GM19467 (cell line): ENCODE results near the gene CLSTN2.

Experiments used
- ATAC-seq: cut with Tn5 transposase; IDR thresholded peaks from one replicate; pipeline ENCODE4 v1.9.1; 2021; ENCODE audit warnings: mild to moderate bottlenecking, moderate library complexity; ENCODE audit not compliant: unreplicated experiment

The CLSTN2 gene

DNA sequence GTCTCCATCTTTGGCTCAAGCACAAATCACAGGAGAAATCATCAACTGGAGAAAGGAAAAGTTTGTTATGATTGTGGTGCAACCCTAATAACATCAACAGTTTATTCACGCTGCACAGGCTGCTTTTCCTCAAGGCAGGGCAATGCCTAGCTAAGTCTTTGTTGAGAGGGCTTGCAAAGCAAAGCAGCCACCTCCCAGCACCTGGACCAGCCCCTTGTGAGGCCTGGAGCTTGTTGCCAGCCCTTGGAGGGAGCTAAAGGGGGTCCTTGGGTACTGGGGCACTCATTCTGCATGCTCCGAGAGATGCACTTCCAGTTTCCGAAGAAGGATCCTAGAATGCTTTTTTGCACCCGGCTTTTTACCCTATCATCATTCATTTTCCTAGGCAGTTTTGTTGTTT lies 288.2 kb downstream of the CLSTN2 start:
- ATAC-seq: no peak

DNA sequence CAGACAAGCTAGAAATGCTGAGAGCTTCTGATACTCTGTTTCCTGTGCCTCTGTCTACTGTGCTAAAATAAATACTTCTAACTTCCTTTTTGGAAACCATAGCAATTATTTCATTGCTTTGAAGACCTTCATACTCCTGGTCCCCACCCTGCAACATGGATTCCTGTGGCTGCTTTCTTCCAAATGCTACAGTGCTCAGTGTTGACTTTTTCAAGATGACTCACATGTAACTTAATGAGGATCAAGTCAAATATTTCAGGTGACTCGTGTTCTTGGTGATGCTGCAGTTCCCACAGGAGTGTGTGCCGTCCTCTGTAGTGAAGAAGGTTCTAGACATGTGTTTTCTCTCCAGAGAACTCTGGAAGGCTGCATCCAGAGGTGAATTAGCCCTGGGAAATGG lies 288.6 kb downstream of the CLSTN2 start:
- no peak for ATAC-seq

DNA sequence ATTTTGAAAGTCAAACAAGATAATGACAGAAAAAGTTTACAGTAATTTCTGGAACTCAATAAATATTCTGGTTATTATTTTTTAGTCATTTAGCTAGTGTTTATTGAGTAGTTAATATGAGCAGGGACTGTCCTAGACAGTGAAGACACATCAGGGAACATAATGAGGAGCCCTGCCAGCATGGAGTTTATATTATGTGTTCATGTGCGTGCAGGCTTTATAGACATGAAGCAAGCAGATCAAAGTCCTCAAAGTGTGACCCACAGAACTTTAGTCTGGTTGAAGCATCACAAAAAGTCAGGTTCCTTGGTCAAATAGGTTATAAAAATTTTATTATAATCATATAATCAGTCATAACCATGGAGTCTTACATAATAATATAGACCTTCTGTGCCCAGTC lies 289.3 kb downstream of the CLSTN2 start:
- no peak for ATAC-seq

DNA sequence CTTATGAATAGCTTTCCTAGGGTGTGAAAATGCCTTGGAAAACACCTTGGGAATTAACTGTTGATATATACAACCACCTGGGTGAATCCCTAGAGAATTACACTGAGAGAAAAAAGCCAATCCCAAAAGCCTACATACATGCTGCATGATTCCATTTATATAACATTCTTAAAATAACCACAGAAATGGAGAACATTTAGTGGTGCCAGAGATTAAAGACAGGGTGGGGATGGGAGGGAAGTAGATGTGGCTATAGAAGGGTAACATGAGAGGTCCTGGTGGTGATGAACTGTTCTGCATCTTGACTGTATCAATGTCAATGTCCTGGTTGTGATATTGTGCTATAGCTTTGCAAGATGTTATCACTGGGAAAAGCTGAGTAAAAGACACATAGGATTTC lies 291.0 kb downstream of the CLSTN2 start:
- ATAC-seq: no peak

DNA sequence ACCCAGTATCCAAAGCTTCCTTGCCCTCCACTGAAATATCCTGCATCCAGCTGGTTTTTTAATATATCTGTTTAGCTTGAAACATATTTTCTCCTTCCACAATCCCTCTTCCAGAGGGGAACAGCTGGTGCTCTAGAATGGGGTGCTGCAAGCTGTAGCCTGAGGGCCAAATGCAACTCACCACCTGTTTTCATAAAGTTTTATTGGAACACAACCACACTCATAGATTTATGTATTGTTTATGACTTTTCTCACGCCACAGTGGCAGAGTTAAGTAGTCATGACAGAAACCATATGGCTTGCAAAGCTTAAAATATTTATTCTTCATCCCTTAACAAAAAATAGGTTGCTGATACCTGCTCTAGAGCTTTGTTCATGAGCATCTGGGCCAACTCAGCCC lies 298.7 kb downstream of the CLSTN2 start:
- no peak for ATAC-seq

DNA sequence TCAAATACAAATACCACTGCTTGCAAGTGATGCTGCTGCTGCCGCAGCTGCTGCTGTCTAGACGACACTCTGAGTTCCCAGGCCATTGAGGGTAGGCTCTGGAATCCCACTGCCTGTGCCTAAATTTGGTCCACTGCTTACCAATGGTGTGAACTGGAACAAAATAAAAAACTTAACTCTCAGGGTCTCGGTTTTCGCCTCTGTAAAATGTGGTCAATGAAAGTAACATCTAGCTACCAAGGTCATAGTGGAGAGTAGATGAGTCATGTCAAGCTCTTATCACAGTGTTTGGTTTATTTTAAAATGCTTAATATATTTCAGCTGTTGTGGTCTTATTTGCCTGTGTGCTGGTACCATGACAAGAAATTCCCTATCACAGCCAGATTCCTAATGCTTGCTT lies 299.3 kb downstream of the CLSTN2 start:
- no peak for ATAC-seq

DNA sequence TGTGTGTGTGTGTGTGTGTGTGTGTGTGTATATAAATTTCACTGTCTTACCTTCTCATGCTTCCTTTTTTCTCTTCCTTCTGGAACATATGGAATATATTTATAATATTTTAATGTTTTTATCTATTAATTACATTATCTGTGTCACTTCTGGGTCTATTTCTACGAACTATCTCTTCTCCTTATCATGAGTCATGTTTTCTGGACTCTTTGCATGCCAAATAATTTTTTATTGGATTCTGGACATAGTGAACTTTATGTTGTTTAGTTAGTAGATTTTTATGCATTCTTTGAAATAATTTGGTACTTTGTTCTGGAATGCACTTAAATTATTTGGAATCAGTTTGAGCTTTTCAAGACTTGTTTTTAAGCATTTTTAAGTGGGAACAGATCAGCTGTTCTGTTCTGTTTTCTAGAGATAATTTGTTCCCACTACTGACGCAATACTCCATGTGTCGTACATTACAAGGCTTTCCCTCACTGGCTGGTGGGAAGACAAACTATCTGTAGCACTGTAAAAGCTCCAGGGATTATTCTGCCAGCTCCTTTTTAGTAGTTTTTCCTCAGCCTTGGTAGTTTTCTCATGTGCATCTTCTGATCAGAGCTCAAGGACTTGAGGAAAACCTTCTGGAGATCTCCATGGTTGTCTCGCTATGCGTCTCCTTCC lies 302.0 kb downstream of the CLSTN2 start:
- no peak for ATAC-seq

DNA sequence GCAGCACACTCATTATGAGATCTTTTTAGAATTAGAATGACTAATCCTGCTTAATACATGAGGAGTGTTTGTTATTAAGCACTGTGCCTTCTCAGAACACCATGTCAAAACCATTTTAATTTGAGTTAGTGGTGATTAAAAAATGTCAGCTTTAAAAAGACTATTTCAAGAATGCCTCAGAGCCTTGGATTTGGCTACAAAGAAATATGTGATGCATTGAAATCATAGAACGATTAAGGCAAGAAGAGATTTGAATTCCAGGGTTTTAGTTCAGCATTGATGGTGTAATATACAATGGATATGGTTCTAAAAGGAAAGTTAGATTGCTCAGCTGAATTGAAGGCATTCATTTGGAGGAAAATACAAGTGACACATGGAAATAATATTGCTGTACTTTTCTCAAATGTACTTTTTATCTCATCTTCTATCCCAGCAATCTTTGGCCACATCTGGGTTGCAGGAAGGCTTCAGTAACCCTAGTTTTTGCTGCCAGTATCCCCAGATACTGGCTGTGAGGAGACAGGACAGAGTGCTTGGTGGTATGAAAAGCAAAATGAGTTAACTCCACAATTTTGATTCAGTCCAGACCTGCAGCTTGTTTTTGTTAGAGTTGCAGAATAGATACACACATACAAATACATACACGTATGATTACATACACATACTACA lies 303.8 kb downstream of the CLSTN2 start:
- no peak for ATAC-seq

DNA sequence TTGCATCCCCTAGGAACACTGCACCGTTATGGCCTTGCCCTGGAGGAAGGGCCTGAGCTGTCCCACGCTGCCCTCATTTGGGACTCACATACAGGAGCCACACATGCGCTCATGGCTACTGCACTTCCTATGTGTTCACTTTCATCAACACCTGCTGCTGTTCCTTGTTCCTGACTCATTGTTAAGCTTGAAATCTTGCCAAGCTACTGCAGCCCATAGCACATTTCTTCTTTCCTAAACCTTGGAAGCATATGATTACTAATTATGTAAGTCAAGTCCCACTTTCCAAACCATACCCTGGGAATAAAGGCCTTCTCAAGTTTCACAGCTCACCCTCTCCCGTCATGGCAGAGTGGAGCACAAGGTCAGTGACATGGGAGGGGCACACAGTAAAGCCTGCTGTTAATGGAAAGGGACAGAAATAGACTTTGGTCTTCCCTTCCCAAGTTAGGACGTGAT lies 307.9 kb downstream of the CLSTN2 start:
- ATAC-seq: no peak

DNA sequence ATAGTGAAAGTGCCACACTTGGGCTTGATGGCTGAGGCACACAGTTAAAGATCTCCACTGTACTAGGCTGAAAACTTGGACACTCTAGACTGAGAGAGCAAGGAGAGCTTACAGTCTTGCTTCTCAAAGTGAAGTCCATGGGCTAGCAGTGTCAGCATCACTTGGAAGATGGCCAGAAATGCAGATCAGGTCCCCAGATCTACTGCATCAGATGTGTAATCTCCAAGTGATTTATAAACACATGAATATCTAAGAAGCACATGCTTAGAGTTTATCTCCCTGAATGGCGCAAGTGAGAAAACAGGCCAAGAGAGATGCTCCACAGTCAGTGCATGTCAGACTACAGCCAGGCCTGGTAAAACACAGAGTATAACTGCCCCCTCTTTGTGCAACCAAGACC lies 308.6 kb downstream of the CLSTN2 start:
- no peak for ATAC-seq

DNA sequence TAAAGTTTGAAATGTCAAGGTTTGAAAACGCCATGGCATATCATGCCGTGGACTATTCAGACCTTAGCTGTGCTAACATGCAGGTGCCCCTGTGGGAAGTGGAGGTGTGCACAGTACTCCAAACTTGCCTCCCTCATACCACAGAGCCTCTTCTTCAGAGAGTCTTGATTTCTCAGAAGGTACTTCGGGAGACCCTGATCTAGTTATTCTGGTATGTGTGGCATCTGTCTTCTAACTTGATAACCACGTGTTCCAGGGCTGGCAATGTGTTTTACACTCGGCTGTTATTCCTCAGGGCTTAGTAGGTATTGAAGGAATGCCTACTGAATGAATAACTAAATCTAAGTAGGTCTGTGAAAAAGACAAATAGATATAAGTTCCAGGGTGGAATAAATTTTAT lies 309.9 kb downstream of the CLSTN2 start:
- no peak for ATAC-seq

DNA sequence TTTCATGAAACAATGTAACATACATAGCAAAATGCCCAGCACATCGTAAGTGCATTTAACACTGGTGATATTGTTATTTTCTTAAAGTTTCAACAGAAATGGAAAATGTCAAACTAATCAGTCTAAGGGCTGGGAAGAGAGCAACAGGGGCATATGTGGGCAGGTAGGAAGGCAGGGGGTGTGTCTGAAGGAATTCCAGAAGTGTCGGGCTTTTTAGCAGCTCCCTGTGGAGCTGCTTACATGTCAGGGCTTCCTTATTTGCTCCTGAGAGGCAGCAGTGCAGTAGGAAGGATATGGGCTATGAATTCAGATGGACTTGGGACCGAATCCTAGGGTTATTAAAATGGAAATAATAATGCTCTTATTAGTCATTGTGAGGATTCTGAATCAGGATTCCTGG lies 311.6 kb downstream of the CLSTN2 start:
- ATAC-seq: no peak

DNA sequence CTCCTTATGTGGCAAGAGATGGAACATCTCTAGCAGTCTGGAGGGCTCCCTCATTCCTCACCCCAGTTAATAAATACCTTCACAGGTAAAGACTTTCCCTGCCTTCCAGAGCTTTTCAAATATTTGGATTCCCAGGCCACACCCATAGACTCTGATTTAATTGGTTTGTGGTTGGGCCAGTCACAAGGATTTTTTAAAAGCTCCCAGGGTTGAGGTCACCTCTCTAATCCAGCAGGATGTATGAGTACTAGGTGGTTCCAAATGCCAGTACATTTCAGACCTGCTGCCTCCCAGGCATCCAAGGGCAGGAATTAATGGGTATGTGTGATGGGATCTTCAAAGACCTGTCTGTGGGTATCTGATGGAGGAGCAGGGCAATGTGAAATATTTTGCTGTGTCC lies 312.8 kb downstream of the CLSTN2 start:
- no peak for ATAC-seq

DNA sequence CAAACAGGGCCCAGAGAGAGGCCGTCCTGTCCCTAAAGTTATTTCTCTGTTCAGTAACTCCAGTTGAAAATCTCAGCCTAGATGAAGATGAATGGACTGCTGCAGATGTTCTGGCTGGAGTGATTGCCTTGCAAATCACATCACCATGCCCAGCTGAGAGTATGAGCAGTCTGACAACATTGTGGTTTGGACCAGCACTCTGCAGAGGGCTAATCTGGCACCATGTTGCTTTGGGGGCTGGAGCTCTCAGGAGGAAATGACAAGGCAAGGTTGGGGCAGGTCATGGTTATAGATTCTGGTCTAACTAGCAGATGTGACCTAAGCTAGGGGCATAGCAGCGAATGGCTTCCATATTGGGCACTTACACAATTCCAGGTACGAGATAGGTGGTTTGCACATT lies 314.2 kb downstream of the CLSTN2 start:
- no peak for ATAC-seq

DNA sequence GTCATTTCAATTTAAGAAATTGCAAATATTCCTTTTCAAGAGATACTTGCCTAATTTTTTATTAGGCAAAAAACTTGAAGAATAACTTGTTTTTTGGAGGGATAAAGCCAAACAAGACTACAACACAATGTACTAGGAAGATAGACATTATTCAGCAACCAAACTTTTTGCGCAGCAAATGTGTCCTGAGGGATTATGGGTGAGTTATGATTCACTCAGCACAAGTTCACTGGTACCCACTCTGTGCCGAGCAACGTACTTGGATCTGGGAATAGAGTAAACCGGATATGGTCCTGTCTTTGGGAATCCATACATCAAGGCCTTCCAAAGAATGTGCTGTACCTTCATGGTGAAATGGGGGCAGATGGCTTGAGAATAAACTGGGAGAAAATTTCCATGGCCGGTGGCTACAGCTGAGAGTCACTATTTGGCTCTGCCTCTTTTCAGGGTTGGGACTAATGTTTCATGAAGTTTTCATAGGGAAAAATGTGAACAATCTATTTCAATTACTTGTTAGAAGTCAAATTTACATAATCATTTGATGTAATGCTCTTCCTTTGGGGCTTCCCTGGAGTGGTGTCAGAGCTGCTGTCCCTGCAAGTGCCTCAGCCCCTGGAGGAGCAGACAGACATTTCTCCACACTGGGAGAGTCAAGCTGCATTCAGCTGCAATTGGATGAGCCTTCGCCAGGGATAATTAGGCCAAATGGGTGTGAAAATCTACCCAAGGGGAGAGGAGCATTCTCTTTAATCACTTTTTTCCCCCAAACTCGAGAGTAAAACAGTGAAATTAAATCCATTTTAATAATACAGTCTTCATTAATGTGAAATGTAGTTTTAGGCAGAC lies 315.2 kb downstream of the CLSTN2 start:
- ATAC-seq: no peak

DNA sequence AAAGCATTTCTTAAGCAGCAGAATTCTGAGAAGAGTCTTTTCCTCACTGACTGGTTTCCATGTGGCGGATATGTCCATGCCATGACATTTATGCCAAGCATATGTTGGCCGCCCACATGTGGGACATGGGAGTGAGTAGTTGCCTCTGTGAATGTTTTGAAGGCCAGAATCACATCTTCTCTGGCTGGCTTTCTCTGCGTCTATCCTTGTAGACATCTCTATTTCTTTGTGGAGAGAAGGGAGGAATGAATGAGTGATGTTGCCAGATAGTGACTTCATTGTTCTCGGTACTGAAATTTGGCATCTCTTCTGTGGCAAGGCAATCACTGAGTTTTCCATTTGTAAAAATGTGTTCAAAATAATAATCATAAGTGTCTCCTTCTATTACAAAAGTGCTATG lies 316.0 kb downstream of the CLSTN2 start:
- ATAC-seq: no peak

DNA sequence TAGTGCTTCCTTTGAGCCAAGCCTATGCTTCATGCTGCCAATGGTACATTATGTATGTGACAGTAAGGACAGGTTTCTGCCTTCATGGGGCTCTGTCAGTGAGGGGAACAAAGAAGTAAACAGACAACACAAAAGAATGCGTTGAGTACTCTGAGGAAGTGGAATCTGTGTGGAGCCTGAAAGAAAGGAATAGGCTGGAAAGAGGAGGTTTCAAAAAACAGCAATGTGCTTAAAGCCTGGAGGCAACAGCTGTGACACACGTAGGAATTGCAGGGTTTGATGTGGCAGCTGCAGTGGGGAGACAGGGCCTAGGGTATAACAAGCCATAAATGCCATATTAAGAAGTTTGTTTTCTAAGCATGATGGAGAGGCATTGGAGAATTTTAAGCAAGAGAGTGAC lies 316.7 kb downstream of the CLSTN2 start:
- no peak for ATAC-seq

DNA sequence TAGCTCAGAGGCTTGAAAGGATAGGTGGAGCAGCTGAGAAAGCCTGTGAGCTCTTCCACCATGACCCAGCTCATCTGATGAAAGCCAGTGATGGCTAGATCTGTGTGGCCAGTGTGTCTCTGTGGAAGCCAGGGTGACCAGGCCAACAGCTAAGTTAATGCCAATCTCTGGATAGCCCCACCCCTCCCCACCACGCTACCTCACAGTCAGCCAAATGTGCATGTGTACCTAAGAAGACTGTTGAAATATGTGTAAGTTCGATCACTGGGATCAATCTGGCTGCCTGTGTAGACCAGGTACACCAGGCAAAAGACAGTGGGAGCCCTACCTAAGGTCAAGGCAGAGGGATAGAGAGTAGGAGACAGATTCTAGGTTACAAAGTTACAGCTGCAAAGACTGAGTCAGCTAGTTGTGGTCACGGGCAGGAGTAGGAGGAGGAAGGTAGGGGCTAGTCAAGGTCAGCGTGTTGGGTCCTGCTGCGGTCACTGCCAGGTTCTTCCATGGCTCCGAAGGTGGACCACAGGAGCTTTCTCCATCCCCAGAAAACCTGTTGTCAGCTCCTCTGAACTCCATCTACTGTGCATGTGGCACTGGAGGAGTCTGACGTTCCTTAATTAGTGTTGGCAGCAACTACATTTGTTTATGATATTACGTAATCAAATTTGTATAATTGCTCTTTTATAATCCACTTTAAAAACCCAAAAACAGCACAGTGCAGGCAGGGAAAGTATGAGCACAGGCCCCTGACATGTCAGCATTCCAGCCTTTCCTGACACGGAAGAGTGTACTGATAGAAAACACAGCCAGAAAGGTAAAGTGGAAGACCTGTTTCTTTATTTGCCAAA lies 318.0 kb downstream of the CLSTN2 start:
- ATAC-seq: no peak

DNA sequence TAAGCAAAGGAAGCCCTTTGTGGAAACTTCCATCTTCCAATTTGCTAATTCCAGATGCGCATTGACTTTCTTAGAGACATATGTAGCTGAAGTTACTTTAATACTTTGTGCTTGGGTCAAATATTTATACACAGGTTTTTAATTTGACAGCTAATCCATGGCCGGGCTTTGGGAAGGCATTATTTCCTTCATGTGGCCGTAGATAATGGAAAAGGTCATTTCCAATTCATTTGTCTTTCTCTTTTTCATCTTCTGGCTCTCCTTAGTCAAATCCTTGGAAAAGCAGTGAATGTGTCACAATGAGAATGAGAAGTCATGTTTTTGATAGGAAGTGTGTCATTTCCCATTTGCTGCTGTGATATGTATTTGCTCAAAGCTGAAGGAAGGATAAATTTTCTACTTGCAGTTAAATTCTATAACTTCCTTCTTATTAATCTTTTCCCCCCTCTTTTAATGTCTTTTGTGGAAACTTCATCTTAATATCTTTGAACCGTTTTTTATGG lies 323.3 kb downstream of the CLSTN2 start:
- ATAC-seq: no peak

DNA sequence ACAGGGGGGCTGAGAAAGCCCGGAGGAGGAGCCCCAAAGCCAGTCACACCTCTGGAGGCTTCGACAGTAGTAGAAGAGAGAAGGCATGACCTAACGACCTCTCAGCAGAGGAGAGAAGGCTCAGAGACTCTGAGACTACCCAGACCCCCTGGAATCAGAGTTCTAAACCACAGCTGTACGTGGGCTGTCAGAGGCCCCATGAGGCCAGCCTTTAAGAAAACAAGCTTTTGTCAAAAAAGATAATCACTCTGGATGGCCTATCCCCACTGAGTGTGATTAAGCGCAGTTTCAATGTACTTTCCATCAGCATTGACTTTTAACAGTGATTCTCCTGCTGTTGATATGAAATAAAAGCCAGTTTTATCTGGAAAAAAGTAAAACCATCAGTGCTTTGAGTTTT lies 330.3 kb downstream of the CLSTN2 start:
- no peak for ATAC-seq

DNA sequence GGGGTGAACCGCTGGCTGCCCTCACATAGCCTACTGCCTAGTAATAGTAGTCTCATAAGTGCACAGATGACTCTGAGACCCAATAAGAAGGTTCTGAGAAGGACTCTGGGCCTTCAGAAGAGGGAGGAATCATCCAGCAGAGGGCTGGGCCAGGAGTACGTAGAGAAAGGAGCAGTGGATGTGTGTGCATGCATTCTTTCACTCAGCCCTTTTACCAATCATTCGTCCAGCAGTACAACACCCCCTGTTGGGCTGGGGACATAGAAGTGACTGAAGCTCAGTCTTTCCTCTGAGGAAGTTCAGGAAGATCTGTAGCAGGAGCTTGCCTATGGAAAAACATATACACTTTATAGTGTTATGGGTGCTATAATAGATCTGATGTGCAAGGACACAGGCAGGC lies 333.1 kb downstream of the CLSTN2 start:
- no peak for ATAC-seq
